Ishikawa (cell line): ENCODE results near the gene ACO1.

Experiments
- CEBPB ChIP-seq: IDR thresholded peaks from 2 replicates; pipeline ENCODE4 v1.6.1; 2012
- CREB1 ChIP-seq: IDR thresholded peaks from 2 replicates; pipeline ENCODE4 v1.6.1; 2012; ENCODE audit warnings: low read depth
- EGR1 ChIP-seq: IDR thresholded peaks from 2 replicates; pipeline ENCODE4 v1.6.1; 2012
- EP300 ChIP-seq: IDR thresholded peaks from 2 replicates; pipeline ENCODE4 v1.6.1; 2012; ENCODE audit warnings: borderline replicate concordance
- FOXM1 ChIP-seq: IDR thresholded peaks from 2 replicates; pipeline ENCODE4 v1.6.1; 2012; ENCODE audit warnings: low read depth, borderline replicate concordance
- MAX ChIP-seq: IDR thresholded peaks from 2 replicates; pipeline ENCODE4 v1.6.1; 2012
- NFIC ChIP-seq: IDR thresholded peaks from 2 replicates; pipeline ENCODE4 v1.6.1; 2012
- RAD21 ChIP-seq: IDR thresholded peaks from 2 replicates; pipeline ENCODE4 v1.6.1; 2012; ENCODE audit warnings: low read depth
- REST ChIP-seq: IDR thresholded peaks from 2 replicates; pipeline ENCODE4 v1.6.1; 2012; ENCODE audit warnings: low read depth, mild to moderate bottlenecking
- TAF1 ChIP-seq: IDR thresholded peaks from 2 replicates; pipeline ENCODE4 v1.6.1; 2012; ENCODE audit warnings: low read depth, mild to moderate bottlenecking
- TCF12 ChIP-seq: IDR thresholded peaks from 2 replicates; pipeline ENCODE4 v1.6.1; 2012; ENCODE audit warnings: low read depth
- TEAD4 ChIP-seq: IDR thresholded peaks from 2 replicates; pipeline ENCODE4 v1.6.1; 2012
- USF1 ChIP-seq: IDR thresholded peaks from 2 replicates; pipeline ENCODE4 v1.6.1; 2012
- YY1 ChIP-seq: IDR thresholded peaks from 2 replicates; pipeline ENCODE4 v1.6.1; 2012; ENCODE audit warnings: low read depth
- ZBTB7A ChIP-seq: IDR thresholded peaks from 2 replicates; pipeline ENCODE4 v1.6.1; 2012; ENCODE audit warnings: low read depth

The ACO1 gene

GRCh38 chr9:32394381-32395049, 10.1 kb downstream of the ACO1 start:
- TF ChIP-seq REST (no peak), NFIC (no peak), ZBTB7A (no peak), RAD21 (no peak), USF1 (no peak), YY1 (no peak), TEAD4 (no peak), FOXM1 (no peak), TCF12 (no peak), CEBPB (no peak), TAF1 (no peak), MAX (no peak), EGR1 (no peak), CREB1 (no peak), EP300 (no peak)

- TF ChIP-seq TCF12 (no peak), ZBTB7A (no peak), TEAD4 (no peak), CREB1 (no peak), NFIC (no peak), TAF1 (no peak), RAD21 (no peak), YY1 (no peak), EGR1 (no peak), USF1 (no peak), CEBPB (no peak), EP300 (no peak), REST (no peak), FOXM1 (no peak), MAX (no peak)
These were observed 11.2 kb downstream of the ACO1 start for GRCh38 chr9:32395510-32396216.

GRCh38 chr9:32398207-32398606, 13.8 kb downstream of the ACO1 start:
- no peak for TF ChIP-seq YY1
- TF ChIP-seq TAF1 = no peak
- no peak for TF ChIP-seq RAD21
- no peak for TF ChIP-seq TEAD4
- no peak for TF ChIP-seq FOXM1
- no peak for TF ChIP-seq EGR1
- TF ChIP-seq TCF12 = no peak
- TF ChIP-seq CEBPB = no peak
- TF ChIP-seq CREB1 = no peak
- no peak for TF ChIP-seq NFIC
- no peak for TF ChIP-seq USF1
- TF ChIP-seq EP300 = no peak

GRCh38 chr9:32399110-32399815, 14.8 kb downstream of the ACO1 start:
- TF ChIP-seq MAX (no peak), EP300 (no peak), FOXM1 (no peak), USF1 (no peak), CEBPB (no peak), ZBTB7A (no peak), REST (no peak), EGR1 (no peak), YY1 (no peak), TCF12 (no peak), TAF1 (no peak), NFIC (no peak), TEAD4 (no peak), RAD21 (no peak), CREB1 (no peak)
